Renal cortical epithelial cell (primary cell): ENCODE data around the gene MEF2D. TPM values are rescaled to one million over a fixed set of nuclear protein-coding genes. Genes with fewer than 3 reads are reported as not detected.

Experiments
- DNase-seq: peaks from one replicate; pipeline ENCODE4 v3.0.0-alpha.2; 2011; ENCODE audit warnings: low read depth
- total RNA-seq: library from RNA; depleted of rRNA; stranded (reverse); fragments of >200 nt; gene quantifications from 2 replicates; pipeline ENCODE4 v1.2.3, GENCODE V29; 2014

The MEF2D gene
- total RNA-seq, 1 donor from 2014 or later, result 10.0 TPM

DNA sequence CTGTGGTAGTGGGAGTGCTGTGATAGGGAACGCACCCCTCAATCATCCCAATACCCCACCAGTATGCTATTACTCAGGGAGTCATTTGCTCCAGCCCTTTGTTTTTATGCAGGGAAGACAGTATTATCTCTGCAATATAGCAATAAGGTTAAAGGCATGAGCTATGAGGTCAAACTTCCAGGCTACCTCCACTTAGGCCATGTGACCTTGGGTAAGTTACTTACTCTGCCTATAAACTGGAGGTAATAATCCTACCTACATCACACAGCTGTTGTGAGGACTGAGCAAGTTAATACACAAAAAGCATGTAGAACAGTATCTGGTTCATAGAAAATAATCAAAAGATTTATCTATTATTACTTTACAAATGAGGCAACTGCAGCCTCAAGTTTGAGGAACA, 30.1 kb downstream of the MEF2D start:
- DNase-seq, result no peak

DNA sequence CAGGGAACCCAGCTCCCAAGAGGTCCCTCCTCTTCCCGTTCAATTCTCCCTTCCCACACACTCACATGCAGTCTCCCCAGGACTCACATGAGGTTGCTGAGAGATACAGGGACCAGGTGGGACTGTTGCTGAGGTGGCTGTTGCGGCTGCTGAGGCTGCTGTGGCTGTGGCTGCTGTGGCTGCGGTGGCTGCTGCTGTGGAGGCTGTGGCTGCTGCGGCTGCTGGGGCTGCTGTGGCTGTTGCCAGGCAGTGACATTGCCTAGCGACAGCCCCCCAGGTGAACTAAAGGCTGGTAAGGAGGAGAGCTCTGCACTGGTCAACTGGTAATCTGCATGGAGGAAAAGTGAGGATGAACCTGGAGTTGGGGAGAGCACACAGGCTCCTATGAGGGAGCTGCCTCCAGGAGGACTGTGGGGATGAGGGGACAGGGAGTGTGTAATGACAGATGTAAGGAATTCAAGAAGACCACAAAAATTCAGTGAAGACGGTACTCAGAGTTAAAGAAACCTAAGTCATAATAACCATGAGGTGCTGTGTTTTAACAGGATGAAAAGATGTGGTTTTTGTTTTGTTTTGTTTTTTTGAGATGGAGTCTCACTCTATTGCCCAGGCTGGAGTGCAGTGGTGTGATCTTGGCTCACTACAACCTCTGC, 31.8 kb downstream of the MEF2D start:
- no peak for DNase-seq

DNA sequence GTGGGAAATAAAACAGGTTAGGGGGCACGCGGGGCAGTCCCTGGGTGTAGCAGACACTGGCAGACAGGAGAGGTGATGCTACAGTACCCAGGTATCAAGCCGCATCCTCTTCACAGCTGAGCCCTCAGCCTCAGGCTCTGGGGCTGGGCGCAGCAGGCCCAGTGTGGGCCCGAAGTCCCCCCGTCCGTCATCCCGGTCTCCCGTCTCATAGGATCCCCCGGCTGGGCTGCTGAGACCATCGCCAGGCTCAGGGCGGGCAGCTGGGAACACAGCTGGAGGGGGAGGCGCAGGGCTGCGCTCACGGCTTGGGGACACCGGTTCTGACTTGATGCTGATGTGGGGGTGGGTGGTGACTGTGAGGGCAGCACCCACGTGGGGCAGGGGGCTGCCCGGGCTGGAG, 32.7 kb downstream of the MEF2D start:
- no peak for DNase-seq

DNA sequence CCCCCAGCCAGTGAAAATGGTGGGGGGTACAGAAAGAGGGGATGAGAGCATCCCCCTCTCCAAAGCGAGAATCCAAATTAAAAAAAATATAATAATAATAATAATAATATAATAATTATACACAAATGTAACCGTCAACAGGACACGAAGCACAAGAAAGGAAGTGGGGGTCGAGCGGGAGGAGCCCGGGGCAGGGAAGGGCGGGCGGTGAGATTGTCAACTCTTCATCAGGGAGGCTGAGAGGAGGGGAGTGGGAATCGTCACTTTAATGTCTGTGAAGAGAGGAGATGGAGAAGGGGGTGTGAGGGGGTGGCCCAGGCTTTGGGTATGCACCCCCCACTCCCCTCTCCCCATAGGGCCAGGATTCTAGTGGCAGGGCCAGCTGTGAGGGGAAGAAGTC, 33.2 kb downstream of the MEF2D start:
- DNase-seq, result no peak

DNA sequence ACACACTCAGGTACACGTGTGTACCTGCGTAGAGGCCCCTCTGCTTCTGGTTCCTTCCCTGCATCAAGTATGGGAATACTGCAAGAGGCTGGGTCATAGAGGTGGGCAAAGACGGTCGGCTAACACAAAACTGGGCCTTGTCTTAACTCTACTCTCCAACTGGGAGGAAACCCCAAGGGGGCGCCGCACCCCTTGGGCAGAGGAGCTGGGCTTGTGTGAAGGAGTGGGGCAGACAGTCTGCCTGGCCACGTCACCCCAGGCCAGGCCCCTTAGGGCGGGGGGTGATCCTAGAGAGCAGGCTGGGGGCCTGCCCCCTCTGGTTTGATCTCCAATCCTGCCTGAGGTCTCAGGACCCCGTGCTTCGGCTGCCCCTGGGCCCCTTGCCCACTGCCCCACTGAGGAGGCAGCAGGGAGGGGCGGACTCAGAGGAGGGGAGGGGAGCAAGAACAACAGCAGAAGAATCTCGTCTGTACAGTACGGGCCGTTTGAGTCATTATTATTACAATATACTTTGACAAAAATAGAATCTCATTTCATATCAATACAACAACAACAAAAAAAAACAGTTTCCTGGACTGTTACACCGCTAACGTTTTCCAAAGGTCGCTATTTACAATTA, 34.7 kb downstream of the MEF2D start:
- no peak for DNase-seq

DNA sequence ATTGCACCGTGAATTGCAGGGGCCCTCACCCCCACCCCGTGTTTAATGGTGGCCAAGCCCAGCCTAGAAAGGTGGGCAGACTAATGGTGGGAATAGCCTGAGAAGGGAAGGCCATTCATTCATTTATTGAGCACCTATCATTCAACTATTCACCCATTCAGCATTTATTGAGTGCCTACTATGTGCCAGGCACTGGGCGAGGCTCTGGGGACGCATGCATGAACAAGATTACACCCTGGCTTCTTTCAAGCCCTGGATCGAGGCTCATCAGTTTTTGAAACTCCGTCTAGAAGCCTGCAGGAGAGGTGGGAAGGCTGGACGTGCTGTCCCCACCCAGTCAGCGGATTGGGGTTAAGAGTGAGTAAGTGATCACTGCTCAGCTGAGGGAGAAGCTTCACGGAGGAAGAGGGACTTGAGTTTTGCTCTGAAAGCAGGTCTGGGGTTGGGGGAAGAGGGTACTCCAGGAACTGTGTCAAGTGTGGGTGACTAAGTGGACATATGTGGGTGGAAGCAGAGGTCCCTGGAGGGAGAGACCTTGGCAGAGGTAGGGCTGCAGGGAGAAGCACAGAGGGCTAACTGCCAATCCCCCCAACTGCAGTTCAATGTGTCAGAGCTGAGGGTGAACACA, 35.6 kb downstream of the MEF2D start:
- DNase-seq, result no peak

DNA sequence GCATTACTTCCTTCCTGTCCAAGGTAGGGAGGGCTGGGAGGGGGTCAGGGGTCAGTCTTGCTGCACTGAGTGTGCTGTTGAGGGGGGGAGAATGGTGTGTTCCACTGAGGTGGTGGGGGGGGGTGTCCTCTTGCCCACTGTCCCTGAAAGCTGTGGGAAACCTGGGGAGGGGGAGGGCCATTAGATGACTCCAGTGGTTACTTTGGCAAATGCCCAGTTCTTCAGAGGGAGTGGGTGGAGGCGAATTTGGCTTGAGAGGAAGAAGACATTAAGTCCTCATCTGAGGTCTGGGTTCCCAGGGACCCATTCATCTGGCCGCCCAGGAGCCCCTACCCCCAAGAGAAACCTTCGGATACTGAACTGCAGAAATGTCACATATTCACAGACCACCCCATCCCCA, 36.2 kb downstream of the MEF2D start:
- no peak for DNase-seq

DNA sequence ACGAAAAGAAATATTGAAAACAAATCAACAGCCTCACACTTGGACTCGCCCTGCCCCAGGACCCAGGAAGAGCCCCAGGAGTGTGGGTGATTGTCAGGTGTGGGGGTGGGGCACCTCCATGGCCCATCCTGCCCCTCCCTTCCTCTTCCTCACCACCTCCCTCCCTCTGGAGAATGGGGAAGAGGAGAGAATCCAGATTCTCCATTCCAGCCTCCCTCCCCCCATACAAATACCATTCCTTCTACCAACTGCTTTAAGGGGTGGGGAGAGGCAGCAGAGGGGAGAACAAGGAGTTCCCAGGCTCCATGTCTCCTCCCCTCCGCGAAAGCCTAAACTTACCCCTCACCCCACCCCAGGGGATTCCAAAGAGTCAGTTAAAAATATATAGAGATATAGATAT, 36.7 kb downstream of the MEF2D start:
- no peak for DNase-seq

DNA sequence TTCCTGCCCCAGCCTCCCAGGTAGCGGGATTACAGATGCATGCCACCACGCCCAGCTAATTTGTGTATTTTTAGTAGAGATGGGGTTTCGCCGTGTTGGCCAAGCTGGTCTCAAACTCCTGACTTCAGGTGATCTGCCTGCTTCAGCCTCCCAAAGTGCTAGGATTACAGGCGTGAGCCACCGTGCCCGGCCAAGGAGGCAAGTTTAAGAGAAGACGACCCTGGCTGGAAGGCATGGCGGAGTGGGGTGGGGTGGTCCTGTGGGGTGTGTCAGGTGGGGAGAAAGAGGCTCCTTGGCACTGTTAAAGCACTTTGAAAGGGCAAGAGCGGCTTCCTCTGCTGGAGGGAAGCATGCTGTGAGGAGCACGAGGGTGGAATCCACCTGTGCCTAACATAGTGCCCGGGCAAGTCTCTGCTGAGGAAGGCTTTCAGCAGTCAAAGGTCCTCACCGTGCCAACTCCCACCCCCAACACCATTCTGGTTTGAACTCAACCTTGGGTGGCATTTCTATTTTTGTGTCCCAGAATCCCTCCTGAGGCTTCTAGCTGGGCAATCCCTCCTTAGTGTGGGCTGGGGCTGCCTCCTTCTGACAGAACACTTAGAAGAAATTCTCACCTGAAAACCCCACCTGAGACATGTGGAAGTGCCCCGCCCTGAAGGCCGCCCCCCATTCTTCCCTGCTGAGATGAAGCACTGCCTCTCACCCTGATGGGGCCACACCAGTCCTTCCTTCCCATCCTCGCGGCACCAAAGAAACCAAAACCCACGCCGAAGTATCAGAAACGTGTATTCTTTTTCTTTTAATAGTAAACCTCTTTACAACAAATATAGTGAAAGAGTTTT, 37.4 kb downstream of the MEF2D start:
- no peak for DNase-seq

DNA sequence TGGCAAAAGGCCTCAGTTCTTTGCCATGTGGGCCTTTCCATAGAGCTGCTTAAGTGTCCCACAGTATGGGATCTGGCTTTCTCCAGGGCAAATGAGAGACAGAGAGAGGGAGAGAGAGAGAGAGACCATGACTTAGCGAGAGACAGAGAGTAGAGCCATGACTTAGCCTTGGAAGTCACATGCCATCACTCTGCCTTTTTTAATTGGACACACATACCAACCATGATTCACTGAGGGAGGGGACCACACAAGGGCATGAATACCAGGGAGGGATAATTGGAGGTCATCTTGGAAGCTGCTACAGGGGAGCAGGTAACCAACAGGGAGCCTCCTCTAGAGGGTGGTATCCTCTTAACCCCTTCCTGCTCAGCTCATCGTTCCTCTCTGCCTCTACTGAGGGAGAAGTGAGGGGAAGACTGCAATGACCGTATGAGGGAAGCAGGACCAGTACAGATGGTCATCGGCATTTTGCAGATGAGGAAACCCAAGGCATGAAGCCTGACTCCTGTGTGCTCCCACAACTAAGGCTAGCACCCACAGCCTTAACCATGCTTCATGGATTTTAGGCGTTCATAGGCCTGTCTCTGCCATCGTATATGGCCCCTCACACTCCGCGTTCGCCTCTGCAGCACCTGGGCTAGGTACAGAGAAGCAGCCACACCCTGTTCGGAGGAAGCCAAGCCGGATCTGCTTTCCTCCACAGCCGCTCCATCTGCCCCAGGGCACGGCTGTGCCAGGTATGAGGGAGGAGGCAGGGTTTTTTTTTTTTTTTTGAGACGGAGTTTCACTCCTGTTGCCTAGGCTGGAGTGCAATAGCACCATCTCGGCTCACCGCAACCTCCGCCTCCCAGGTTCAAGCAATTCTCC, 38.6 kb downstream of the MEF2D start:
- no peak for DNase-seq

DNA sequence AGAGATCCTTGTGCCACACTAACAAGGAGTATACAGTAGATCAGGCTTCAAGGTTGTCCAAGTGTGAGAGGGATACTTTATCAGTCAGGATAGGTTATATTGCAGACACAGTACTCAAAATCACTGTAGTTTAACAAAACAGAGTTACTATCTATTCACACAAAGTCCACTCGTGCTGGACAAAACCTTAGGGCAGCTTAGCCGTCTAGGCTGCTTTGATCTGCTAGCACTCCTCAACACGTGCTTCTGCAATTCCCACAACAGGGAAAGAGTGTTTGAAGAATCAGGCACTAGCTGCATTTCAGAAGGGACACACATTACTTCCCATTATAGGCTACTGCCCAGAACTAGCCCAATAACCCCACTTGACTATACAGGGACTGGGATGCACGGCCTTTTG, 39.5 kb downstream of the MEF2D start:
- no peak for DNase-seq

DNA sequence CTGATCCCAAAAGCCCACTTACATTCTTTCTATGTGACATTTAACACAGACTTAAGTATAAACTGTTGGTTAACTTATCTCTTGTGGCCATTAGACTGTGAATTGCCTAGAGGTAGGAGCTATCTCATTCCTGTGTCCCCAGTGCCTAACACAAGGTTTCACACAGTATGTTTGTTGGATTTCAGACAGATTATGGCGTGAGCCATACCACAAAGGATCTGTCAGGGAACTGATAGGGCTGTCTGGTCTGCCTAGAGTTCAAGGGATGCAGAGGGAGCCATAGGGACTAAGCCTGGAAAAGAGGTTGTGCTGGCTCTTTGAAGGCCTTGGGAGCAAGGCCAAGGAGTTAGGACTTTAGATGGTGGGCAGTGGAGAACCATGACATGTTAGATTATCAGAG, 40.0 kb downstream of the MEF2D start:
- no peak for DNase-seq

DNA sequence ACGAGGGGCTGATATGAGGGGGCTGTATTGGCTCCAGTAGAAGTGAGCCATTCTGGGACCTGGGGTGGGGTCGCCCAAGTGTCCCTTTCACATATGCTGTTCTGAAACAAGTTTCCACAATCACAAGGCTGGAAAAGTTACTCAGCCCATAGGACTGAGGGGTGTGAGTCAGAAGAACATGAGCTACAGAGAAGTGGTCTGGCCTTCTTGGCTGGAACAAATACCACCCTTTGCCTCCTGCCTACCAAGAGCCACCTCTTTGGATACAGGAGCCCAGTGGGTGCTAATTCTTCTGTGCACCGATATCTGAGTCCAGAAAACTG, 42.4 kb downstream of the MEF2D start:
- DNase-seq, result peak; percentile 63

DNA sequence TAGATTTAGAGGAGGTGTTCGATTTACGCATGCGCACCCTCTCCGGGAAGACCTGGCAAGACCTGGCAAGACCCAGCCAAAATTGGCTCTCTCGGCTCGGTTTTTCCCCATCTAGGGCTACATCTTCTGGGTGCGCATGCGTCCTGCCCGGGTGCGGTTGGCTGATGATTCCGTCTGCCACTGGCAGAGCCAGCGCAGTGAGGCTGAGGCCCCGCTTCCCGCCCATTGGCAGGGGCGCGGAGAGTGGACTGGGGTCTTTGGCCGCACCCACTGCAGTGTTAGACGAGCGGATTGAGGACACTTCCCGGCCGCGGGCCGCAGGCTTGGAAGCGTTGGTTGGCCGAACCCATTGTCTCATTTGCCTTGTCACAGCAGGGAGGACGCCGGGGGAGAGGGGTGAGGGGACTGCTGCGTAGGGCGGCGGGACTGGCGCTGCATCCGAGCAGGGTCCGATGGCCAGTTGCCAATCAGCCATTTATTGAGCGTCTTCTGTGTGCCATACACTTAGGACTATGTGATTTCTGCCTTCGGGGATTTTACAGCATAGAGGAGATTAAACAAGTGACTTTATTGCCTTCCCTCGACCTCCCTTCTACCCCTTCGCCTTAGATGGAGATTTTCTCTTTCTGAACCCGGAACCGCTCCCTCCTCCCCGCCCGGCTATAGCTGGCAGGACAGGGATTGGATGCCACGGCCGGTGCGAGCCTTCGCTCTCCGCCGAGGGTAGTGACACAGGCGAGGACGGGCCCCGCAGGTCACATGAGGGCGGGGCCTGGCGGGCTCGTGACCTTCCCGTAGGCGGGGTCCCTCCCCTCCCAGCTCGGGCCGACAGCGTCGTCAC, 43.7 kb downstream of the MEF2D start:
- DNase-seq, result peak; percentile 97

DNA sequence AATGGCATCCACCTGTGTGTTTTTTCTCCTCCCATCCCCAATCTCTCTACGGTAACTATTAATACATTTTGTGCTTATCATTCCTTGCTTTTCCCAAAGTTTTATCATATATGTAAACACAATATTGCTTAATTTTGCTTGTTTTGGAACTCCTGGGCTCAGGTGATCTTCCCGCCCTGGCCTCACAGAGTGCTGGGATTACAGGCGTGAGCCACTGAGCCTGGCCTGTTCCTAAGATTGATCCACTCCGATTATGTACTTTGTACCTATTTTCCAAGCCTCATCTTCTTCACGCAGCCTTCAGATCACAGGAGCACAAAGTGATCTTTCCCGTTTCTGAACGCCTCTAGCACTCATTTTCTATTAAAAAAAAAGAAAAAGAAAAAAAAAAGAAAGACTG, 45.2 kb downstream of the MEF2D start:
- DNase-seq, result no peak

DNA sequence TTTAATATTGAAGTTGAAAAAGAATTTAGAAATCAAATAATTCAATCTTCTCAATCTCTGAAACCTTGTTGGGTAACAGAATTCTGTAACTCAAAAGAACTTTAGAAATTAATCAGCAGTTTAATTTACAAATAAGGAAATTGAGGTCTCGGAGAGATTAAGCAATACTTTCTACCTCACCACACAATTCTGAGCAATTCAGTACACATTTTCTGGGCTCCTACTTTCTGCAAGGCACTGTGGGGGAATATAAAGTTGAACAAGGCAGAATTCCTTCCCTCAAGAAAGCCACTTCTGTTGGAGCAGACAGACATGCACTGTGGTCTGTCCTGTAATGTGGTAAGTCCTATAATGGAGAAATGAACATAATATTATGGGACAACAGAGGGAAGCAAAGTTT, 47.7 kb downstream of the MEF2D start:
- no peak for DNase-seq

DNA sequence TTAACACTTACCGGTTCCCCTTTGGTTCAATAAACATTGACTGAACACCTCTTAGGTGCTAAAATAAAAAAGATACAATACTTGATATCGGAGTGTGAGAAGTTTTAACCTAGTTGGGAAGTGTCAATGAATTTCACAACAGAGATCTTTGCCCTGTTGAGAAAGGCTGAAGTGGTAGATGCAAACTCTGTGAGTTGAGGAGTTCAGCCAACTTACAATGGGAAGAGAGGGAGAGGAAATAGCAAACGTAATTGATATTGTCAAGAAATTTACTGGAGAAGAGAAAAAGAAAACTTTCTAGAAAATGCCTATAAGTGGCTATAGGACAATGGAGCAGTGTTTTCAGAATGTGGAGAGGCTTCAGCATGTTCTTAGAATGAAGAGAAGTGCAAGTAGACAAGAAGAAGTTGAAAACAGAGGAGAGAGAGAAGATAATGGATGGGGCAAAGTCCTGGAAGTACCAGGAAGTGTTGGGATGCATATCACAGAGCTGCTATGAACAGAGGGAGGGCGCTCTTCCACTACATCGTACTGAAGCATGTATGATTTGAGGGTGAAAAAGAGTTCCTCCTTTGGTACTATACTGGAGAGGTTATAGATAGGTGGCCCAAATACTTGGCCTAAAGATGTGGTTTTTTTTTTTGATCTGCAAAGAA, 48.9 kb downstream of the MEF2D start:
- DNase-seq, result no peak

DNA sequence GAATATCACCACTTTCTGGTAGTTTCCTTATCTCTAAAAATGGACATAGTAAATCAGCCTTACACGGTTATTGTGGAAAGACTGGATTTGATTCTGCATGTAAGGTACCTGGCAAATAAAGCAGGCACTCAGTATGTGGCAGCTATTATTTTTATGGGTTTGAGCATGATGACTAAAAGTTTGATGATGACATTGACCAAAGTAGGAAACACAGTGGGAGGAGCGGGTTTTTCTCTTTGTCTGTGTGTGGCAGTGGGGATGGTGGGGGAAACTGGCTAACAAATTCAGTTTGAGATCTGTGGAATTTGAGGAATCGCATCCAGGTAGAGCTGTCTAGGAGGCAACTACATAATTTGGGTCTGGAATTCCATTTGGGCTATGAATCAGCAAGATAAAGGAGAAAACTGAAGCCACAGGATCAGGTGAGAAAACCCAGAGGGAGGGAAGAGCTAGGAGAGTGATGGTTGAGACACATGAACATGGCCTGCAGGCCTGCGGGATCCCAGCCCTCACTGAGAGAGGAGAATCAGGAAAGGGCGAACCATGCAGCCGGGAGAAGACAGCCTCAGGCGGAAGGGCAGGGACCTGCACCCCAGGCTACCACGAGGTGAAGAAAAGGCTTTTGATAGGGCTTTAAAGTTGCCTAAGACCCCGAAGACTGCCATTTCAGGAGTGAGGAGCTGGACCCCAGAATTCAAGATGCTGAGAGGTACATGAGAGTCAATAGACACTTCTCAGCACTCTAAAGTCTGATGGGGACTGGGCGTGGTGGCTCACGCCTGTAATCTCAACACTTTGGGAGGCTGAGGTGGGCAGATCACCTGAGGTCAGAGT, 52.2 kb downstream of the MEF2D start:
- no peak for DNase-seq

DNA sequence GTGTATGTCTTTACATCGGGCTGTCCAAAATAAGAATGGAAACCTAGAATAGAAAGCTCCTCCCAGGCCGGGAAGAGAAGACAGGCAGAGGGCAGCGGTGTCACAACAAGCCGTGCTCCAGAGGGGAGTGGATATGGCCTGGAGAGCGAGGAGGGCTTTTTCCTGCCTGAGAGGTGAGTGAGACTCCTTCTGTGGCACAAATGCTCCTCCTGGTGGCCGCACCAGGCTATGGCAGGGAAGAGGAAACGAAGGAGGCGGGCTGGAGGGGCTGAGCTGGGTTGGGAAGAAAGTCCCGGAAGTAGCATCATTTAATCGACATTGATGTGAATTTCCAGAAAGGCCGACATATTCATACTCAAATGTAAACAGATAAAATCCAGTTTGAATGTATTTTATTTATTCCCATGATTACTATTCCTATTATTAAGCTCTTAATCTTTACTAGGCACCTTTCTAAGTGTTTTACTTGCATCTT, 54.7 kb downstream of the MEF2D start:
- peak; percentile 58 for DNase-seq
